ENCODE data around the gene PDF.
"Not testable (repeated sequence)": the region's sequence is repeated elsewhere in the genome, so short reads cannot be mapped to it uniquely, and the experiment has no call there.

Gene PDF

GRCh38 chr16:69311533-69312387 is 18.6 kb downstream of the PDF start:
- peak overlapping the region; percentile 97 for H3K9ac ChIP-seq (ENCODE audit: low read length)
- H3K9me3 ChIP-seq (ENCODE audit: control insufficient read depth, low read length) = no peaks in the 10 kb centered on the region
- H3K36me3 ChIP-seq (ENCODE audit: control insufficient read depth, insufficient read depth, low read length, severe bottlenecking) = peaks cover 25% of the 10 kb centered on the region
- H3K4me1 ChIP-seq (ENCODE audit: control insufficient read depth, insufficient read depth, low read length) = peaks cover 11% of the 10 kb centered on the region
- H3K27me3 ChIP-seq (replicated peaks; ENCODE audit: control insufficient read depth, insufficient read depth, low read length) = no peaks in the 10 kb centered on the region
- H3K4me3 ChIP-seq (ENCODE audit: low read length) = peak overlapping the region; percentile 91
- DNase-seq (ENCODE audit: low read depth) = peak; percentile 64

GRCh38 chr16:69310653-69311532 is 19.5 kb downstream of the PDF start, which contains the start of gene VPS4A:
VPS4A (plus strand) TSS chr16:69311350; CDS start chr16:69311512, 162 bp downstream.
- peaks cover 16% of the 10 kb centered on the region for H3K4me1 ChIP-seq (ENCODE audit: control insufficient read depth, insufficient read depth, low read length)
- H3K27me3 ChIP-seq (replicated peaks; ENCODE audit: control insufficient read depth, insufficient read depth, low read length) = no peaks in the 10 kb centered on the region
- H3K9me3 ChIP-seq (ENCODE audit: control insufficient read depth, low read length) = no peaks in the 10 kb centered on the region
- peak within 1 kb of the TSS; percentile 91 for H3K4me3 ChIP-seq (ENCODE audit: low read length)
- H3K36me3 ChIP-seq (ENCODE audit: control insufficient read depth, insufficient read depth, low read length, severe bottlenecking) = peaks cover 17% of the 10 kb centered on the region
- peak; percentile 99 for DNase-seq (ENCODE audit: low read depth)
- H3K9ac ChIP-seq (ENCODE audit: low read length) = peak within 1 kb of the TSS; percentile 97

GRCh38 chr16:69309316-69309715 is 21.1 kb downstream of the PDF start:
- no peak overlapping the region for H3K4me3 ChIP-seq (ENCODE audit: low read length)
- H3K9ac ChIP-seq (ENCODE audit: low read length) = no peak overlapping the region
- H3K4me1 ChIP-seq (ENCODE audit: control insufficient read depth, insufficient read depth, low read length) = peaks cover 18% of the 10 kb centered on the region
- no peak for DNase-seq (ENCODE audit: low read depth)
- no peaks in the 10 kb centered on the region for H3K27me3 ChIP-seq (replicated peaks; ENCODE audit: control insufficient read depth, insufficient read depth, low read length)
- H3K9me3 ChIP-seq (ENCODE audit: control insufficient read depth, low read length) = no peaks in the 10 kb centered on the region
- peaks cover 8% of the 10 kb centered on the region for H3K36me3 ChIP-seq (ENCODE audit: control insufficient read depth, insufficient read depth, low read length, severe bottlenecking)

- Histone ChIP-seq H3K4me1 (ENCODE audit: control insufficient read depth, insufficient read depth, low read length) (peaks cover 18% of the 10 kb centered on the region), H3K4me3 (ENCODE audit: low read length) (no peak overlapping the region), H3K36me3 (ENCODE audit: control insufficient read depth, insufficient read depth, low read length, severe bottlenecking) (peaks cover 18% of the 10 kb centered on the region), H3K27me3 (replicated peaks; ENCODE audit: control insufficient read depth, insufficient read depth, low read length) (no peaks in the 10 kb centered on the region), H3K9ac (ENCODE audit: low read length) (no peak overlapping the region), H3K9me3 (ENCODE audit: control insufficient read depth, low read length) (no peaks in the 10 kb centered on the region)
- no peak for DNase-seq (ENCODE audit: low read depth)
Measured at GRCh38 chr16:69307856-69308255, 22.5 kb downstream of the PDF start.

DNA sequence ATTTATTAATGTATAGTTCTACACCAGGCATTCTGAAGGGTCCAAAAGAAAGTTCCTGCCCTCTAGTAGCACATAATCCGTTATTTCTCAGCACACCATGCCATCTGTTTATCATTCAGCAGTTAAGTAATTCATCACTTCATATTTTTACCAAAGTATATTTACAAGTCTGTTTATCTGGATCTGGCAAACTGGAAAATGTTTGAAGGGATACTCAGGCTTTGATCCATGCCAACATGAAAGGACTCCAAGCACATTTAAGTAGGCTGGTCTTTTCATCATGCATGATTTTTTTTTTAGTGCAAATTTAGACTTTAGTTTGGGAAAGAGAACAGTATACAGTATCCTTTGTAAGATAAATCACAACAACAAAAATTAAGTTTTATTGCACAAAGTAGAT is 23.3 kb downstream of the PDF start:
- no peak overlapping the region for H3K9ac ChIP-seq (ENCODE audit: low read length)
- no peak for DNase-seq (ENCODE audit: low read depth)
- H3K27me3 ChIP-seq (replicated peaks; ENCODE audit: control insufficient read depth, insufficient read depth, low read length) = no peaks in the 10 kb centered on the region
- no peaks in the 10 kb centered on the region for H3K9me3 ChIP-seq (ENCODE audit: control insufficient read depth, low read length)
- no peak overlapping the region for H3K4me3 ChIP-seq (ENCODE audit: low read length)
- peaks cover 24% of the 10 kb centered on the region for H3K36me3 ChIP-seq (ENCODE audit: control insufficient read depth, insufficient read depth, low read length, severe bottlenecking)
- peaks cover 15% of the 10 kb centered on the region for H3K4me1 ChIP-seq (ENCODE audit: control insufficient read depth, insufficient read depth, low read length)

DNA sequence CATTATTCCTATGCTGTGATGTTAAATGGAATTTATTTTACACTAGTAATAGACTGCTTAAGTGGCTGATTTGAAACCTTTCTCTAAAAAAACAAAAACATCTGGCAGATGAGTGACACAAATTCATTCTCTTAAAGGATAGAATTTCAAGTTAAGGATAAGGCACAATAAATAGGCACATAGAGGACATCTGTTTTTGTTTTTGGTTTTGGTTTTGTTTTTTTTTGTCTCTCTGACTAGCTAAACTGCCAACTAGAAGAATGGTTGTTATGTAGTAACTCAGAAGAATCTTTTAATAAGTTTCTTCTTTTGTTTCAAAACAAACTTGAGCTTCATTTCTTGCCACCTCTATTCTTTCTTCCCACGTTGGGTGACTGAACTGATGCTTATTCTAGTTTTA is 24.4 kb downstream of the PDF start:
- Histone ChIP-seq H3K27me3 (replicated peaks; ENCODE audit: control insufficient read depth, insufficient read depth, low read length) (no peaks in the 10 kb centered on the region), H3K9me3 (ENCODE audit: control insufficient read depth, low read length) (no peaks in the 10 kb centered on the region), H3K36me3 (ENCODE audit: control insufficient read depth, insufficient read depth, low read length, severe bottlenecking) (peaks cover 33% of the 10 kb centered on the region), H3K4me1 (ENCODE audit: control insufficient read depth, insufficient read depth, low read length) (peaks cover 15% of the 10 kb centered on the region), H3K9ac (ENCODE audit: low read length) (peak overlapping the region; percentile 33), H3K4me3 (ENCODE audit: low read length) (no peak overlapping the region)
- peak; percentile 74 for DNase-seq (ENCODE audit: low read depth)

- no peaks in the 10 kb centered on the region for H3K27me3 ChIP-seq (replicated peaks; ENCODE audit: control insufficient read depth, insufficient read depth, low read length)
- H3K9ac ChIP-seq (ENCODE audit: low read length) = no peak overlapping the region
- peaks cover 14% of the 10 kb centered on the region for H3K4me1 ChIP-seq (ENCODE audit: control insufficient read depth, insufficient read depth, low read length)
- no peak overlapping the region for H3K4me3 ChIP-seq (ENCODE audit: low read length)
- H3K9me3 ChIP-seq (ENCODE audit: control insufficient read depth, low read length) = no peaks in the 10 kb centered on the region
- no peak for DNase-seq (ENCODE audit: low read depth)
- H3K36me3 ChIP-seq (ENCODE audit: control insufficient read depth, insufficient read depth, low read length, severe bottlenecking) = peaks cover 55% of the 10 kb centered on the region
Measured at GRCh38 chr16:69302301-69302700, 28.1 kb downstream of the PDF start.

- Histone ChIP-seq H3K36me3 (ENCODE audit: control insufficient read depth, insufficient read depth, low read length, severe bottlenecking) (peaks cover 55% of the 10 kb centered on the region), H3K9ac (ENCODE audit: low read length) (no peak overlapping the region), H3K4me1 (ENCODE audit: control insufficient read depth, insufficient read depth, low read length) (peaks cover 14% of the 10 kb centered on the region), H3K27me3 (replicated peaks; ENCODE audit: control insufficient read depth, insufficient read depth, low read length) (no peaks in the 10 kb centered on the region), H3K4me3 (ENCODE audit: low read length) (no peak overlapping the region), H3K9me3 (ENCODE audit: control insufficient read depth, low read length) (no peaks in the 10 kb centered on the region)
- DNase-seq (ENCODE audit: low read depth) = no peak
Measured at GRCh38 chr16:69301861-69302260, 28.5 kb downstream of the PDF start.

DNA sequence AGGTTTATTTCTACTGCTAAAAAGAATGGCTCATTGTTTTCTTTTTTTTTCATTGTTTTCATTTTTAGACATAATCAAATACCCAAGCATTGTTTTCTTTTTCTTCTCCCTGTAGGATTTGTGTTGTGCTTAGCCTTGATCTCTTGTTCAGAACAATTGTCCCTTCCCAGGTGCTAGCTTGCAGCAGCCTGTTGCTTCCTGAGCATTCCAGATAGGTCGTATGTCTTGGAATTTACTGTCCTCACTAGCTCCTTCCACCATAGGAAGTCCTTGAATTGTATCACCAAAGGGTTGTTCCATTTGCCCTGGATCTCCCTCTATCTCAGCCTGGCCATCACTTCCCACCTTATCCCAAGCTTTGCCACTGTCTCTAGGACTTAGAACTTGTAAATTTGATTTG is 29.2 kb downstream of the PDF start:
- Histone ChIP-seq H3K27me3 (replicated peaks; ENCODE audit: control insufficient read depth, insufficient read depth, low read length) (no peaks in the 10 kb centered on the region), H3K36me3 (ENCODE audit: control insufficient read depth, insufficient read depth, low read length, severe bottlenecking) (peaks cover 55% of the 10 kb centered on the region), H3K4me1 (ENCODE audit: control insufficient read depth, insufficient read depth, low read length) (peaks cover 11% of the 10 kb centered on the region), H3K9ac (ENCODE audit: low read length) (no peak overlapping the region), H3K9me3 (ENCODE audit: control insufficient read depth, low read length) (no peaks in the 10 kb centered on the region), H3K4me3 (ENCODE audit: low read length) (no peak overlapping the region)
- no peak for DNase-seq (ENCODE audit: low read depth)

DNA sequence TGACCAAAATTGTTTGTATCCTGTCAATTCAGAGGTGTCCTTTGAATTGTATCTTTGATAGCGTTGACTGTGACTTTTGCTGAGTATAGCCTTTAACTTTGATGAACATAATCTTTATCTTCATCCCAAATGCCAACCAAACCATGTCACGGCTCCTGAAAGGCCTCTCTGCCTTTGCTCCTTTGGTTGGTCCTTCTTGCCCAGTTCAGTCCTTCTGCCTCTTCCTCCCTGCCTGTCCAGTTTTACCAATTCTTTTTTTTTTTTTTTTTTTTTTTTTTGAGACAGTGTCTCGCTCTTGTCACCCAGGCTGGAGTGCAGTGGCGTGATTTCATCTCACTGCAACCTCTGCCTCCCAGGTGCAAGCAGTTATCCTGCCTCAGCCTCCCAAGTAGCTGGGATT is 32.1 kb downstream of the PDF start:
- no peak overlapping the region for H3K9ac ChIP-seq (ENCODE audit: low read length)
- no peak for DNase-seq (ENCODE audit: low read depth)
- no peaks in the 10 kb centered on the region for H3K9me3 ChIP-seq (ENCODE audit: control insufficient read depth, low read length)
- no peak overlapping the region for H3K4me3 ChIP-seq (ENCODE audit: low read length)
- H3K36me3 ChIP-seq (ENCODE audit: control insufficient read depth, insufficient read depth, low read length, severe bottlenecking) = peaks cover 41% of the 10 kb centered on the region
- H3K27me3 ChIP-seq (replicated peaks; ENCODE audit: control insufficient read depth, insufficient read depth, low read length) = no peaks in the 10 kb centered on the region
- H3K4me1 ChIP-seq (ENCODE audit: control insufficient read depth, insufficient read depth, low read length) = peaks cover 3% of the 10 kb centered on the region

GRCh38 chr16:69296771-69297170 is 33.6 kb downstream of the PDF start:
- H3K9ac ChIP-seq (ENCODE audit: low read length); H3K4me3 ChIP-seq (ENCODE audit: low read length); H3K9me3 ChIP-seq (ENCODE audit: control insufficient read depth, low read length); H3K4me1 ChIP-seq (ENCODE audit: control insufficient read depth, insufficient read depth, low read length); H3K27me3 ChIP-seq (replicated peaks; ENCODE audit: control insufficient read depth, insufficient read depth, low read length); DNase-seq (ENCODE audit: low read depth): not testable (repeated sequence)
- peaks cover 27% of the 10 kb centered on the region for H3K36me3 ChIP-seq (ENCODE audit: control insufficient read depth, insufficient read depth, low read length, severe bottlenecking)

All from adipocyte (in vitro differentiated cells).